Measurements from ENCODE around the gene AIFM2.
"Not testable (repeated sequence)": the region's sequence is repeated elsewhere in the genome, so short reads cannot be mapped to it uniquely, and the experiment has no call there.

Gene AIFM2

DNA sequence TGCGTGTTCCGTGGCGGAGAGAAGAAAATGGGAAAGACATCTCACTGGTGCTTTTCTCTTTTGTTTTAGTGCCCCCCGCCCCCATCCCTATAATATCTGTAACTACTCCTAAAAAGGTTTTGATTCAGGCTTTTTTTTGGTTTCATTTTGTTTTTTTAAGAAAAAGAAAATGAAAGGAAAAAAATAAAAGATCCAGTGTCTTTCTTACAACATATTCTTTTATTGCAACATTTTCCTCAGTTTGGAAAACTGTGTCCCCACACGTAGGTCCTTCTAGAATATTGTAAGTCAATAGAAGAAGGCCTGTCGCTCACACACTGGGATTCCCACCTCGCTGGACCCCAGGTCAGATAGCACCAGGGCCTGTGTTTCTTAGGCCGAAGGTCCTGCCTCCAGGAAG lies 20.6 kb downstream of the AIFM2 start:
- H3K9me3 ChIP-seq (ENCODE audit: low read depth, low read length), result no peaks in the 10 kb centered on the region
- TF ChIP-seq POLR2AphosphoS5 (IDR thresholded peaks at IDR 0.05; ENCODE audit: borderline replicate concordance, low read depth, low read length), result no peak
- no peak for TF ChIP-seq FOXP2 (optimal IDR thresholded peaks at IDR 0.05; ENCODE audit: control extremely low read depth, extremely low read length, insufficient read depth)
- TF ChIP-seq EZH2 (IDR thresholded peaks at IDR 0.05), result no peak
- H3K4me3 ChIP-seq, result no peak overlapping the region

DNA sequence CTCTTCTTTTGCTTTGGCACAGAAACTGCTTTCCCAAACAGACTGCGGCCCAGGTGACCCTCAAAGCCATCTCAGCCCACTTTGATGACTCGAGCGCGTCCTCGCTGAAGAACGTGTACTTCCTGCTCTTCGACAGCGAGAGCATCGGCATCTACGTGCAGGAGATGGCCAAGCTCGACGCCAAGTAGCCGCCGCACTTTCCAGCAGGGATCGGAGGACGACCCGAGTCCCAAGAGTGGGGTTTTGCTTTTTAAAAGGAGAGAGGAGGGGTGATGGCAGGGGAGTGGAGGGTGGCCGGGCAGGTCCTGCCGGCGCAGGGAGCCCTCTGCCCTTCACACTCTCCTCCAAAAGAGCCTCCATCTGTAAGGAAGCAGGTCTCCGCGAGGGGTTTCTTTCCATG lies 21.1 kb downstream of the AIFM2 start:
- no peak for DNase-seq (ENCODE audit: low read depth, low spot score)
- TF ChIP-seq POLR2AphosphoS5 (IDR thresholded peaks at IDR 0.05; ENCODE audit: borderline replicate concordance, low read depth, low read length), result no peak
- TF ChIP-seq EZH2 (IDR thresholded peaks at IDR 0.05), result no peak
- no peak for TF ChIP-seq FOXP2 (optimal IDR thresholded peaks at IDR 0.05; ENCODE audit: control extremely low read depth, extremely low read length, insufficient read depth)
- H3K9me3 ChIP-seq (ENCODE audit: low read depth, low read length), result no peaks in the 10 kb centered on the region
- no peak overlapping the region for H3K27ac ChIP-seq
- H3K9ac ChIP-seq (ENCODE audit: insufficient read length), result no peak overlapping the region
- H3K4me3 ChIP-seq, result no peak overlapping the region
- H3K36me3 ChIP-seq (ENCODE audit: insufficient read depth, low read length), result no peaks in the 10 kb centered on the region

More for the DNA sequence above, 20.6 kb downstream of the AIFM2 start:
- no peak for DNase-seq (ENCODE audit: low read depth, low spot score)
- no peak overlapping the region for H3K9ac ChIP-seq (ENCODE audit: insufficient read length)
- no peaks in the 10 kb centered on the region for H3K36me3 ChIP-seq (ENCODE audit: insufficient read depth, low read length)
- no peak overlapping the region for H3K27ac ChIP-seq

DNA sequence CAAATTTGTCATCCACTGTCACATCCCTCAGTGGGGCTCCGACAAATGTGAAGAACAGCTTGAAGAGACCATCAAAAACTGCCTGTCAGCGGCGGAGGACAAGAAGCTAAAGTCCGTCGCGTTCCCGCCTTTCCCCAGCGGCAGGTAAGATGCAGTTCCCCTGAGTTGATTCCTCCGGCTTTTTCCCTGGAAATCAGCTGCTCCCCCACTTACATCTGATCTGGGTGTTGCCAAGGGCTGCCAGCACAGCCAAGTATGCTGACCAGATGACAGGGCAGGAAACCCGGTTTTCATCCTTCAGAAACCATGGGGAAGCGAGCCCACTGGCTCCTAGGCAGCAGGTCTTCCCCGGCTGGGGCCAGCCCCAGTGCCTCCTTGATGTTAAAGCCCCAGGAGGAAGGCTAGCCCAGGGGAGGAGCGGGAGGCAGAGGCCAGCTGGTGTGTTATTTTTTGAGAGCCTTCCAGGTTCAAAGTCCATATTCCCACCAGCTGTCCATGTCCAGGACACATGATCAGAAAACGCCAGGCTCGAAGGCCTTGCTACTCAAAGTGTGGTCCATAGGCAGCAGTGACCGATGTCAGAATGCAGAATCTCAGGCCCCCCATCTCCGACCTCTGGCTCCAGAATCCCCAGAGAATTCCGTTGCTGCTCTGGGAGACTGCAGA lies 23.4 kb downstream of the AIFM2 start:
- DNase-seq (ENCODE audit: low read depth, low spot score), result no peak
- TF ChIP-seq POLR2AphosphoS5 (IDR thresholded peaks at IDR 0.05; ENCODE audit: borderline replicate concordance, low read depth, low read length), result no peak
- TF ChIP-seq EZH2 (IDR thresholded peaks at IDR 0.05), result no peak
- no peak for TF ChIP-seq FOXP2 (optimal IDR thresholded peaks at IDR 0.05; ENCODE audit: control extremely low read depth, extremely low read length, insufficient read depth)
- Histone ChIP-seq H3K27ac (no peak overlapping the region), H3K9ac (ENCODE audit: insufficient read length) (no peak overlapping the region), H3K4me3 (no peak overlapping the region), H3K9me3 (ENCODE audit: low read depth, low read length) (no peaks in the 10 kb centered on the region), H3K36me3 (ENCODE audit: insufficient read depth, low read length) (no peaks in the 10 kb centered on the region)

DNA sequence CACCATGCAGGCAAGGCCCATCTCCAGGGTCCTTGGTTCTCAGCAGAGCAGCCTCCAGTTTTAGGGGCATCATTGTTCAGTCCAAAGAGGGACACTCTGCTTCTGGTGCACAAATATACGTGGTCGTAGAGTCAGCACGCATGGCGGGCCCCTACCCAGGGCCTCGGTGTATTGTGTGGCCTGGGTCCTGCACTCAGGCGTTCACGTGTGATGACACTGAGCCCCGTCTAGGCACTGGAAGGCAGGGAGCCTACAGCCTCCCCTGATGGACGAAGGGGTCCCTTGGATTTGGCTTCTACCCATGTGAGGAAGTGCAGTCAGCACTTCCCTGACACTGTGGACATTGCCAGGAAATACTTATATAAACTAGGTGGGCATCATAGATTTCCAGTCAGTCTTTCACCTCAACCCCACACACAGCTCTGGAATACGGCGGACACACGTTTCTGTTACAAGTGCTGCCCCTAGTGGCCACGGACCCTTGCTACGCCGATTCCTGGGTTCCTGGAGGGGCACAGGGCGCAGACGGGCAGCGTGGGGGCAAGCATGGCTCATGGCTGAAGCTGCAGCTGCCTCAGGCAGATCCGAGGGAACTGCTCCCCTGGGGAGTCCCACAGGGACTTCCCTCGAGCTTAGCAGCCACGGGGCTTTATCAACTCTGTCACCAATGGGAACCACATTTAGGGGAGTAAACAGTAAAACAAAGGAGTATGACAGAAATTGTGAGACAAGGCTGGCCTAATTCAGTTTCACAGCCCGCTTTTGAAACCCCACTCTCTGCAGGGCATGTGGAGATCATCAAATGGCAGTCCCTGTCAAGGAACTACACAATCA lies 25.4 kb downstream of the AIFM2 start:
- no peak overlapping the region for H3K4me3 ChIP-seq
- TF ChIP-seq EZH2 (IDR thresholded peaks at IDR 0.05) (no peak), POLR2AphosphoS5 (IDR thresholded peaks at IDR 0.05; ENCODE audit: borderline replicate concordance, low read depth, low read length) (no peak), FOXP2 (optimal IDR thresholded peaks at IDR 0.05; ENCODE audit: control extremely low read depth, extremely low read length, insufficient read depth) (no peak)
- H3K9ac ChIP-seq (ENCODE audit: insufficient read length), result no peak overlapping the region
- H3K9me3 ChIP-seq (ENCODE audit: low read depth, low read length), result no peaks in the 10 kb centered on the region
- no peaks in the 10 kb centered on the region; the same call in 1 of the 2 replicates for H3K36me3 ChIP-seq (ENCODE audit: insufficient read depth, low read length)
- H3K27ac ChIP-seq, result no peak overlapping the region
- DNase-seq (ENCODE audit: low read depth, low spot score), result no peak

DNA sequence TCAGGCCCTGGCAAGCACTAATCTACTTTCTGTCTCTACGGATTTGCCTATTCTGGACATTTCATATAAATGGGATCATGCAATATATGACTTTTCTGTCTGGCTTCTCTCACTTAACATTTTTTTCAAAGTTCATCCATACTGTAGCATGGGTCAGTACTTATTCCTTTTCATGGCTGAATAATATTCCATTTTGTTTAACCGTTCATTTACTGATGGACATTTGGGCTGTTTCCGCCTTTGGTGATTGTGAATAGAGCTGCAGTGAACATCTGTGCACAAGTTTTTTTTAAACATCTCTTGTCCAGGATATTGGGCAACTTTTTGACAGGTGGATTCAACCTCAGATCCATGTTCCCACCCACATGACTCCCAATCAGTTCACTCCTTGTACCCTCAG lies 31.0 kb downstream of the AIFM2 start:
- DNase-seq (ENCODE audit: low read depth, low spot score), result no peak
- peaks cover 21% of the 10 kb centered on the region; the same call in 1 of the 2 replicates for H3K36me3 ChIP-seq (ENCODE audit: insufficient read depth, low read length)
- H3K9me3 ChIP-seq (ENCODE audit: low read depth, low read length), result no peaks in the 10 kb centered on the region
- H3K27ac ChIP-seq, result no peak overlapping the region
- H3K9ac ChIP-seq (ENCODE audit: insufficient read length), result no peak overlapping the region
- H3K4me3 ChIP-seq, result no peak overlapping the region
- TF ChIP-seq POLR2AphosphoS5 (IDR thresholded peaks at IDR 0.05; ENCODE audit: borderline replicate concordance, low read depth, low read length) (no peak), FOXP2 (optimal IDR thresholded peaks at IDR 0.05; ENCODE audit: control extremely low read depth, extremely low read length, insufficient read depth) (no peak), EZH2 (IDR thresholded peaks at IDR 0.05) (no peak)

DNA sequence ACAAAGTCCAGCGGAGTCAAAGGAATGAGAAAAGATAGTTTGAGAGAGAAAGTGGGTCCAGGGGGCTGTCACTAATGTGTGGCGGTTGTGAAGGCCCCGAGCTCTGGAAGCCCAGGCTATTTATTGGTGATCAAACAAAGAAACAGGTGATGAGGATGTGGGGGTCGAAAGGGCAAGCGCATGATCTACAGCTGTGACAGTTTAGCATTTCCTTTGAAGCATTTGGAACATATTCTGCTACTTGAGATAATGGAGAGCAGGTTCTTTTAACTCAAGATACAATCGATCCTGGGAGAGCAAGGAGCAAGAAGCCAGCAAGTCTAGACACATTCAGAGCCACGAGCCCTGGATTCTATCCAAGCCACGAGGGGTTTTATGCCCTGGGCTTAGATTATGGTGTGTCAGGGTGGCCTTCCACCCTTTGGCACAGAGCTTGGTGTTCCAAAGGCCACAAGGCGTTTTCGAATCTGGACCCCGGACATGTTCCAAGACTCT lies 31.5 kb downstream of the AIFM2 start:
- H3K36me3 ChIP-seq (ENCODE audit: insufficient read depth, low read length), result peaks cover 24% of the 10 kb centered on the region; the same call in 1 of the 2 replicates
- not testable (repeated sequence) for DNase-seq (ENCODE audit: low read depth, low spot score); H3K9ac ChIP-seq (ENCODE audit: insufficient read length); H3K4me3 ChIP-seq; H3K27ac ChIP-seq; H3K9me3 ChIP-seq (ENCODE audit: low read depth, low read length)

DNA sequence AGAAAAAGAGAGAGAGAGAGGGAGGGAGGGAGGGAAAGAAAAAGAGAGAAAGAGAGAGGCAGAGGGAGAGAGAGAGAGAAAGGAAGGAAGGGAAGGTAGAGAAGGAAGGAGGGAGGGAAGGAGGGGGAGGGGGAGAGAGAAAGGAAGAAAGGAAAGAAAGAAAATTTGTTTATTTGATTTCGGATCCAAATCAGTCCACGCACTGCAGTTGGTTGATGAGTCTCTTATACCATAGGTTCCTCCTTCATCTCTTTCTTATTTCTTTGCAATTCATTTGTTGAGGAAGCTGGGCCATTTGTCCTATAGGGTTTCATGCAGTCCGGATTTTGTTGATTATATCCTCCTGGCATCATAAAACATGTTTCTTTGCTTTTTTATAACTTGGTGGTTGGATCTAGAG lies 34.4 kb downstream of the AIFM2 start:
- peaks cover 43% of the 10 kb centered on the region; the same call in 1 of the 2 replicates for H3K36me3 ChIP-seq (ENCODE audit: insufficient read depth, low read length)
- DNase-seq (ENCODE audit: low read depth, low spot score), result no peak

DNA sequence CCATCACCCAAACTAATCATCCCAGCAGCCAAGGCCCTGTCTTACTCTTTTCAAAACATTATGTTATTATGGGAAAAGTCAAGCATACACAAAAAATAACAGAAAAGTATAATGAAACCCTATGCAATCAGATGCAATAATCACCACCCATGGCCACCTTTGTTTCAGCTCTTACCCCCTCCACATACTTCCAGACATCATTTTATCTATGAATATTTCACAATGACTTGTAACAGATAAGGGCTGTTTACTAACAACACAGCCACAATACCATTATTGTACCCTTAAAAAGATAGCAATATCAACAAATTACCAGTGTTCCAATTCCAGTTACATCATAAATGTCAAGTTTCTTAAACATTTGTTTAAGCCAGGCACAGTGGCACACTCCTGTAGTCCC lies 35.2 kb downstream of the AIFM2 start:
- Histone ChIP-seq H3K36me3 (ENCODE audit: insufficient read depth, low read length) (peaks cover 46% of the 10 kb centered on the region; the same call in 1 of the 2 replicates), H3K9me3 (ENCODE audit: low read depth, low read length) (no peaks in the 10 kb centered on the region), H3K4me3 (no peak overlapping the region), H3K9ac (ENCODE audit: insufficient read length) (no peak overlapping the region), H3K27ac (no peak overlapping the region)
- TF ChIP-seq POLR2AphosphoS5 (IDR thresholded peaks at IDR 0.05; ENCODE audit: borderline replicate concordance, low read depth, low read length) (no peak), EZH2 (IDR thresholded peaks at IDR 0.05) (no peak), FOXP2 (optimal IDR thresholded peaks at IDR 0.05; ENCODE audit: control extremely low read depth, extremely low read length, insufficient read depth) (no peak)
- DNase-seq (ENCODE audit: low read depth, low spot score), result no peak

More for the DNA sequence above, 34.4 kb downstream of the AIFM2 start:
- Histone ChIP-seq H3K27ac (no peak overlapping the region), H3K9ac (ENCODE audit: insufficient read length) (no peak overlapping the region), H3K4me3 (no peak overlapping the region), H3K9me3 (ENCODE audit: low read depth, low read length) (no peaks in the 10 kb centered on the region)
- TF ChIP-seq EZH2 (IDR thresholded peaks at IDR 0.05), result no peak
- no peak for TF ChIP-seq POLR2AphosphoS5 (IDR thresholded peaks at IDR 0.05; ENCODE audit: borderline replicate concordance, low read depth, low read length)
- TF ChIP-seq FOXP2 (optimal IDR thresholded peaks at IDR 0.05; ENCODE audit: control extremely low read depth, extremely low read length, insufficient read depth), result no peak
